OCI-LY7 (cell line): ENCODE data around the gene CCR5. TPM values are rescaled to one million over a fixed set of nuclear protein-coding genes. Genes with fewer than 3 reads are reported as not detected.

Experiments
- BruUV-seq: library from RNA; stranded (reverse); fragments of 400-500 nt; replicated peaks from 2 replicates; lab custom pipeline; 2021; lab: Mats Ljungman, UMichigan
- CTCF ChIA-PET: fragments of 300-600 bp; sonication (Branson Sonifier 250); formaldehyde crosslinking; loops from one replicate; lab custom pipeline; 2022; ENCODE audit warnings: antibody characterized with exemption; ENCODE audit not compliant: unreplicated experiment; lab: Charles Lee
- POLR2A ChIA-PET: fragments of 300-600 bp; sonication (Branson Sonifier 250); formaldehyde crosslinking; loops from one replicate; lab custom pipeline; 2022; ENCODE audit warnings: antibody characterized with exemption; lab: Charles Lee
- DNase-seq: peaks from one replicate; pipeline ENCODE4 v3.0.0-alpha.2; 2015; ENCODE audit warnings: low spot score
- H2AFZ ChIP-seq: fragments of 200-600 bp; sonication (generic), shearing (Covaris generic); 2 replicates; pipeline ENCODE4 v1.6.1; 2014; ENCODE audit warnings: mild to moderate bottlenecking, antibody characterized with exemption, low read length, moderate library complexity
- H3K27ac ChIP-seq: fragments of 200-600 bp; sonication (generic); 2 replicates; pipeline ENCODE4 v1.5.1; 2014; ENCODE audit warnings: mixed run types, low read depth, mild to moderate bottlenecking, moderate library complexity, low read length, inconsistent platforms; ENCODE audit not compliant: poor library complexity, severe bottlenecking
- H3K36me3 ChIP-seq: fragments of 200-600 bp; sonication (generic); 2 replicates; pipeline ENCODE4 v1.6.1; 2014; ENCODE audit warnings: mild to moderate bottlenecking, antibody characterized with exemption, low read length, moderate library complexity, mixed read lengths; ENCODE audit not compliant: insufficient read depth
- H3K4me1 ChIP-seq: fragments of 200-600 bp; sonication (generic); 2 replicates; pipeline ENCODE4 v1.5.1; 2014; ENCODE audit warnings: mild to moderate bottlenecking, low read length; ENCODE audit not compliant: insufficient read depth, poor library complexity, severe bottlenecking
- H3K4me2 ChIP-seq: fragments of 200-600 bp; sonication (generic); 2 replicates; pipeline ENCODE4 v1.6.1; 2014; ENCODE audit warnings: mild to moderate bottlenecking, low read length
- H3K4me3 ChIP-seq: fragments of 200-600 bp; sonication (generic); 2 replicates; pipeline ENCODE4 v1.5.1; 2014; ENCODE audit warnings: mild to moderate bottlenecking, low read depth, low read length; ENCODE audit not compliant: poor library complexity, severe bottlenecking
- H3K79me2 ChIP-seq: fragments of 200-600 bp; sonication (generic); 2 replicates; pipeline ENCODE4 v1.6.1; 2016; ENCODE audit warnings: low read depth, mild to moderate bottlenecking, low read length, moderate library complexity, mixed read lengths; ENCODE audit not compliant: insufficient read depth
- H3K9me2 ChIP-seq: fragments of 200-600 bp; sonication (generic); 2 replicates; pipeline ENCODE4 v1.6.1; 2016; ENCODE audit warnings: mild to moderate bottlenecking, low read length, mixed read lengths; ENCODE audit not compliant: insufficient read depth
- H3K9me3 ChIP-seq: fragments of 200-600 bp; sonication (generic); 2 replicates; pipeline ENCODE4 v1.6.1; 2014; ENCODE audit warnings: mild to moderate bottlenecking, mixed run types, low read length, mixed read lengths
- H4K20me1 ChIP-seq: fragments of 200-600 bp; sonication (generic); 2 replicates; pipeline ENCODE4 v1.6.1; 2014; ENCODE audit warnings: mild to moderate bottlenecking, antibody characterized with exemption, low read length, moderate library complexity, mixed read lengths; ENCODE audit not compliant: insufficient read depth
- CTCF ChIP-seq: fragments of 200-600 bp; sonication (generic); conservative IDR thresholded peaks from 2 replicates; pipeline ENCODE4 v1.5.1; 2014; ENCODE audit warnings: mild to moderate bottlenecking, antibody characterized with exemption, low read length, moderate library complexity, mixed read lengths
- EZH2phosphoT487 ChIP-seq: fragments of 200-600 bp; sonication (generic); IDR thresholded peaks from 2 replicates; pipeline ENCODE4 v1.6.1; 2018; ENCODE audit warnings: low read depth, borderline replicate concordance, mild to moderate bottlenecking, mixed run types, antibody characterized with exemption, low read length, moderate library complexity, mixed read lengths
- intact Hi-C: fragments of 100-400 bp; cut with micrococcal nuclease; formaldehyde crosslinking; loops from one replicate; pipeline ENCODE4 v1.10.0; 2022; ENCODE audit not compliant: unreplicated experiment
- total RNA-seq, 2 experiments: library from RNA; depleted of rRNA in 1 of 2; stranded (reverse); fragments of >200 nt in 1 of 2; shearing (Covaris generic) in 1 of 2; gene quantifications; 2 replicates each; pipeline ENCODE4 v1.2.3, GENCODE V29; 2014 to 2022

Gene CCR5
- total RNA-seq, 2 experiments from 2014 or later: not detected

- Histone ChIP-seq H3K27ac (no peak overlapping the region), H3K79me2 (no peaks in the 10 kb centered on the region), H3K4me2 (no peak overlapping the region), H3K9me2 (no peaks in the 10 kb centered on the region), H3K9me3 (no peaks in the 10 kb centered on the region), H3K4me3 (no peak overlapping the region), H2AFZ (no peak overlapping the region), H3K4me1 (no peaks in the 10 kb centered on the region), H4K20me1 (no peaks in the 10 kb centered on the region), H3K36me3 (no peaks in the 10 kb centered on the region)
- no peak for DNase-seq
- ChIA-PET CTCF (no interaction called here), POLR2A (interaction anchor here (2.2 kb wide), 1 partner anchor 15 kb away, joined by 7 read pairs; no protein-coding TSS in a partner anchor)
- intact Hi-C loops: no loop called here
- no TSS peak for BruUV-seq
- TF ChIP-seq EZH2phosphoT487: no peak
- no peak for TF ChIP-seq CTCF
Measured at GRCh38 chr3:46398186-46398955, 27.6 kb downstream of the CCR5 start.

GRCh38 chr3:46399098-46399497, 28.4 kb downstream of the CCR5 start:
- Histone ChIP-seq H3K9me3 (no peaks in the 10 kb centered on the region), H3K36me3 (no peaks in the 10 kb centered on the region), H3K4me2 (no peak overlapping the region), H3K79me2 (no peaks in the 10 kb centered on the region), H3K9me2 (no peaks in the 10 kb centered on the region), H3K27ac (no peak overlapping the region), H3K4me3 (no peak overlapping the region), H4K20me1 (no peaks in the 10 kb centered on the region), H3K4me1 (no peaks in the 10 kb centered on the region), H2AFZ (no peak overlapping the region)
- TF ChIP-seq CTCF (no peak), EZH2phosphoT487 (no peak)
- CTCF ChIA-PET: no interaction called here
- intact Hi-C loops: no loop called here
- DNase-seq: no peak
- POLR2A ChIA-PET: interaction anchor here (2.2 kb wide), 1 partner anchor 16 kb away, joined by 7 read pairs; no protein-coding TSS in a partner anchor
- no TSS peak for BruUV-seq

GRCh38 chr3:46399557-46399956, 28.8 kb downstream of the CCR5 start:
- no peaks in the 10 kb centered on the region for H3K4me1 ChIP-seq
- H3K4me2 ChIP-seq: no peak overlapping the region
- H3K9me2 ChIP-seq: no peaks in the 10 kb centered on the region
- no peak for DNase-seq
- no peaks in the 10 kb centered on the region for H3K36me3 ChIP-seq
- BruUV-seq: no TSS peak
- H3K79me2 ChIP-seq: no peaks in the 10 kb centered on the region
- intact Hi-C loops: no loop called here
- ChIA-PET POLR2A (interaction anchor here (2.1 kb wide), 1 partner anchor 16 kb away, joined by 7 read pairs; no protein-coding TSS in a partner anchor), CTCF (no interaction called here)
- TF ChIP-seq CTCF (no peak), EZH2phosphoT487 (no peak)
- H3K9me3 ChIP-seq: no peaks in the 10 kb centered on the region
- no peak overlapping the region for H3K27ac ChIP-seq
- no peaks in the 10 kb centered on the region for H4K20me1 ChIP-seq
- H2AFZ ChIP-seq: no peak overlapping the region
- H3K4me3 ChIP-seq: no peak overlapping the region
